ENCODE measurements around the gene LPP. TPM values are rescaled to one million over a fixed set of nuclear protein-coding genes. Genes with fewer than 3 reads are reported as not detected.

The LPP gene
- total and polyA plus RNA-seq, 2 of the 4 experiments (the other 2 are of a cell fraction) = 16.0 to 130 TPM

- dilution Hi-C loops (cut with HindIII; ENCODE audit: low sequenced_read_pairs, unreplicated experiment) = no loop called here
- POLR2A ChIA-PET (ENCODE audit: unreplicated experiment) = interaction anchor here (0.7 kb wide), 1 partner anchor 23 kb away, joined by 5 read pairs; no protein-coding TSS in a partner anchor
- CTCF ChIA-PET = interaction anchor here (0.5 kb wide), 1 partner anchor 299 kb away, joined by 6 read pairs; no protein-coding TSS in a partner anchor
Measured at GRCh38 chr3:188458756-188459155, 304.8 kb downstream of the LPP start.

More at GRCh38 chr3:188458756-188459155, 304.8 kb downstream of the LPP start:
- ATAC-seq (ENCODE audit: low read depth) = no peak
- Histone ChIP-seq H4K8ac (ENCODE audit: low read depth in 2 of 2, low read length in 2 of 2) (no peak overlapping the region), H2BK120ac (ENCODE audit: low read depth, low read length) (no peak overlapping the region), H2AFZ (replicated peaks; ENCODE audit: low read length, poor library complexity) (no peak overlapping the region), H3K4me1 (ENCODE audit: control insufficient read depth, insufficient read depth, low read length) (no peaks in the 10 kb centered on the region; the same call in 1 of the 2 replicates), H3K9me1 (ENCODE audit: insufficient read depth, low read length) (peaks cover 3% of the 10 kb centered on the region; the same call in 1 of the 2 replicates), H3K9me3 (ENCODE audit: control insufficient read depth, insufficient read depth, low read length) (no peaks in the 10 kb centered on the region), H3K56ac (ENCODE audit: extremely low read depth, insufficient read depth, low read length) (no peak overlapping the region), H3K79me1 (ENCODE audit: low read depth in 1 of 2, low read length in 2 of 2) (peaks cover 41 to 68% of the 10 kb centered on the region in 2 experiments), H4K91ac (ENCODE audit: insufficient read depth, low read depth, low read length) (no peak overlapping the region), H3K4ac (ENCODE audit: low read depth, low read length) (no peak overlapping the region), H3K14ac (replicated peaks; ENCODE audit: low read depth, low read length) (no peak overlapping the region), H2AK5ac (ENCODE audit: low read depth, low read length) (no peak overlapping the region), H3K18ac (ENCODE audit: low read depth, low read length) (no peak overlapping the region), H3K4me2 (ENCODE audit: low read depth, low read length) (no peak overlapping the region), H2BK5ac (ENCODE audit: low read depth, low read length, poor library complexity, severe bottlenecking) (no peak overlapping the region), H3K4me3 (ENCODE audit: insufficient read depth, low read depth, low read length) (no peak overlapping the region), H3K36me3 (ENCODE audit: control insufficient read depth, insufficient read depth, low read length) (peaks cover 1% of the 10 kb centered on the region; the same call in 1 of the 2 replicates), H3K27me3 (ENCODE audit: control insufficient read depth, insufficient read depth, low read length) (no peaks in the 10 kb centered on the region), H3K27ac (ENCODE audit: insufficient read depth, low read length) (no peak overlapping the region), H4K20me1 (ENCODE audit: insufficient read depth, low read length) (peaks cover 37% of the 10 kb centered on the region; the same call in 1 of the 2 replicates), H4K5ac (ENCODE audit: low read depth, low read length) (no peak overlapping the region), H2BK20ac (ENCODE audit: low read depth, low read length) (no peak overlapping the region), H2BK15ac (ENCODE audit: low read depth, low read length) (no peak overlapping the region), H2AK9ac (replicated peaks; ENCODE audit: low read depth, low read length, poor library complexity) (no peak overlapping the region), H3K9ac (ENCODE audit: low read depth, low read length) (no peak overlapping the region), H3K23ac (ENCODE audit: low read depth, low read length) (no peak overlapping the region)
- TF ChIP-seq ELK1 (IDR thresholded peaks at IDR 0.05; ENCODE audit: borderline replicate concordance, low read depth, low read length) (no peak), NFE2L2 (IDR thresholded peaks at IDR 0.05; ENCODE audit: low read depth, low read length) (no peak), USF2 (IDR thresholded peaks at IDR 0.05; ENCODE audit: low read depth, low read length) (no peak), SMC3 (IDR thresholded peaks at IDR 0.05; ENCODE audit: low read depth, low read length) (no peak), RCOR1 (IDR thresholded peaks at IDR 0.05; ENCODE audit: insufficient replicate concordance, low read length) (no peak), MAFK (IDR thresholded peaks at IDR 0.05; ENCODE audit: low read depth, low read length) (no peak), MXI1 (IDR thresholded peaks at IDR 0.05; ENCODE audit: borderline replicate concordance, low read depth, low read length) (no peak), RAD21 (IDR thresholded peaks at IDR 0.05; ENCODE audit: low read length) (no peak), POLR2A (IDR thresholded peaks at IDR 0.05; ENCODE audit: low read depth, low read length) (no peak), MAZ (IDR thresholded peaks at IDR 0.05; ENCODE audit: borderline replicate concordance, low read depth, low read length) (no peak)
- in situ Hi-C loops (cut with MboI; ENCODE audit: low sequenced_read_pairs) = loop anchor here (25.0 kb wide), 1 partner anchor 679 kb away; no protein-coding TSS in a partner anchor
- DNase-seq = no peak
- no CpG with 5 or more reads among the region's 2 CpGs for WGBS, 2 experiments (ENCODE audit: extremely low coverage in 2 of 2, insufficient read length in 1 of 2)
- BruUV-seq (replicated peaks) = no TSS peak
- intact Hi-C loops (cut with micrococcal nuclease) = no loop called here
